HG03064 (cell line): ENCODE data around the gene RAB31.

Experiments used
- ATAC-seq: cut with Tn5 transposase; IDR thresholded peaks from one replicate; pipeline ENCODE4 v1.9.1; 2021; ENCODE audit warnings: low read depth; ENCODE audit not compliant: unreplicated experiment

The RAB31 gene

DNA sequence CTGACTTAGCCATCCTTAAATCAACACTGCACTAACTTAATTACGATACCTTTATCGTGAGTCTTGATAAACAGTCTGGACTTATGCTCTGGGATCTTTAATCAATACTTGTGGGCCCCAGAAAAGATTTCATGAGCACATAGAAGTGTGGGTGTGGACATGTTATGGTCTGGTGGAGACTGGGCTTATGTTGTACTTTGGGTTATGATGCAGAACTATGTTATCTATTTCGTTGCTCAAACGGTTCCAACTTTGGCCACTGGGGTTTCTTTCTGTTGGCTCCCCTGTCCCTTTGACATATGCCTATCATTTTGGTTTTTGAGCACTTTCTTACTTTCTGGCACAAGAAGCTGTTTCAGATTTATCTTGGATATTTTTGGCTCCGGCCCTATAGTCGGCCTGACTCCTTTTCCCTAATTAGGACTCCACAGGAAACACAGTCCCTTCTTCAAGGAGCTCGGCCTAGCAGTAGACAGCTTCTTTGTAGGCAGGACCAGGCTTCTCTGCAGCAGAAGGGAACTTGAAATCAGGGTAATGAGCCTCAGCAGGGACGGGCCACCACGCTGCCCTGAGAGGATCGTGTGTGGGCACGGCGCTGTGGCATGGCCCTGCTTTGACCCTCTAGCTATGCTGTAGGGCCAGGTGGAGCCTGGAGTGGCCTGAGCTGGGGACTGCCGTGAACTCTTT, 123.1 kb downstream of the RAB31 start:
- ATAC-seq, result no peak

GRCh38 chr18:9831723-9832199, 123.7 kb downstream of the RAB31 start:
- ATAC-seq, result no peak

DNA sequence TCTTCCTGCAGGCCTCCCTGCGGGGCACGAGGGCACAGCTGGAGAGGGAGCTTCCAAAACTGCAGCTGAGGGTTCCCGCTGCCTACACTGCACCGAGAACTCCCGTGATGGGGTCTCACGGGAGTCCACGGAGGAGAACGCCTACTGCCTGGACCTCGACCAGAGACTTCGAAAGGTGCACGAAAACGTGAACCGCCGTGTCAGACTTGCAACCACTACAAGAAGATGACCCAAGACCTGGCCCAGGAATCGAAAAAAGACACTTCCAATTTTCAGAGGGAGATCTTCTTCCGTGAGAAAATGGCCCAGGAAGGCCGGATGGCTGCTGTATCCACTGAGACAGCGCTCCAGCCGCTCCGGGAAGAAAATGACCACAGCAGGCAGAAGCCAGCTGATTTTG, 124.8 kb downstream of the RAB31 start:
- no peak for ATAC-seq

DNA sequence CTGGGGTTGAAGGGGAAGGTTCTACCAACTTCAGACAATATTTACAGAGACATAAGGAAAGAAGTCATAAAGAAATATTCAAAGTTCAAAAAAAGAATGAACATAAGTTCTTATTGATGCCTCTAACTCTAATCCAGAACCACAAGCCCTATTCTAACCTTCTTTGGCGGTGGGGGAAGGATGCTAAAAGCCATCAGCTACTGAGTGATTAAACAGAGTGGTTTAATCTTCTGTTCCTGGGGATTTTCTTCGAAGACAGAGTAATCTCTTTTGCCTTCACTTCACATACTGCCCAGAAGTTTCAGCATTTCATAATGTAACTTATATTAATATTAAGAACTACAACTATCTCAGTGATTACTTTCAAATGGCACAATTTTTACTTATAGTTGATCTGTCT, 126.5 kb downstream of the RAB31 start:
- no peak for ATAC-seq

- ATAC-seq, result no peak
Observed at GRCh38 chr18:9835113-9835755, 127.1 kb downstream of the RAB31 start.

GRCh38 chr18:9835825-9836224, 127.7 kb downstream of the RAB31 start:
- no peak for ATAC-seq

GRCh38 chr18:9838144-9838877, 130.2 kb downstream of the RAB31 start:
- ATAC-seq, result no peak

- no peak for ATAC-seq
Observed at GRCh38 chr18:9839211-9839610, 131.1 kb downstream of the RAB31 start.

DNA sequence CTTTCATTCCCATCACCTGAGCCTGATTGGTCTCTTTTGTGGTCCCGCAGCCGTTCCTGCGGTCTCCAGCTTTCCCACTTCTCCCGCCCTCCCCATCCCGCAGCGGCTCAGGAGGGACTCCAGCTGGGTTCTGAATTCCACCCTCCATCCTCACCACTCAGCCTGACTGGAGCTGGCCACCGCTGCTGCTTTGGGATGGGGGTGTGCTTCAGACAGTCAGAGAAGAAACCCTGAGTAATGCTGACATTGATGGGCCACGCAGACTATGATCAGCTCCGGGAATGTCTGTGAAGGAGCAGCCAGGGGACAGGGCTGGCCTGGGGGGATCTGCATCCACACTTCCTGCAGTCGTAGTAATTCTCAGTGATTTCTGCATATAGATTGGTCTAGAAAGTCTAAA, 131.8 kb downstream of the RAB31 start:
- ATAC-seq, result no peak

DNA sequence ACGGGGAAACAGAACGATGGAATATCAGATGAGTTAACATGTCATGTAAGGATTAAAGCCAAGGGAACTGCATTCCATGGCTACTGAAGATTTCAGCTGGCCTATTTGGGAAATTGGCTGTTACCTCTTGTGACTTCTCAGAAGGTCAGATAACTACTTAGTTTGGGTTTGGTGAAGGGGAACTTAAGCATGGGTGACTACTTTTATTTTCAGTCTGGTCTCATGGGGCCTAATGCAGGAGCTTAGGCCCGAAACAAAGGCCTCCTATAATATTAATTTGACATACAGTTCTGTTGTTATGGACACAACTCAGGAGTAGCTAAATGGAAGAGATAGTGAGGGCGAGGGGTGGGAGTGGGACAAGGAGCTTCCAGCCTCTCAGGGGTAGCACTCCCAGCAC, 133.7 kb downstream of the RAB31 start:
- ATAC-seq, result no peak

DNA sequence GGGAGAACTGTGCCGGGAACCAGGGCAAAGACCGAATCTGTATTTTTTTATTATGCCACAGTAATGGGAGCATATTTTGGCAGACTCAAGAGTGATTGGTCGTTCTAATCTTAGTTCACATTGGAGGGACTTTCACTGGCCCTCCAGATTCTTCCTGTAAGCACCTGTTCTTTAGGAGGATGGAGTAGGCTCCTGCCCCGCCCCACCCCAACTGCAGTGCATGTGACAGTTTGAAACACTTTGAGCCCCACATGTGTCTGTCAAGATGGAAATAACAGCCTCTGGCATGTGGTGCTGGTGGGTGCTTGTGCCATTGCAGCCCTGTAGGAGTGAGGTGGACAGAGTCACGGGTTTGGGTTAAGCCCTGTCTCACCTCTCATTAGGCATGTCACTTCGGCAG, 134.3 kb downstream of the RAB31 start:
- ATAC-seq, result no peak

DNA sequence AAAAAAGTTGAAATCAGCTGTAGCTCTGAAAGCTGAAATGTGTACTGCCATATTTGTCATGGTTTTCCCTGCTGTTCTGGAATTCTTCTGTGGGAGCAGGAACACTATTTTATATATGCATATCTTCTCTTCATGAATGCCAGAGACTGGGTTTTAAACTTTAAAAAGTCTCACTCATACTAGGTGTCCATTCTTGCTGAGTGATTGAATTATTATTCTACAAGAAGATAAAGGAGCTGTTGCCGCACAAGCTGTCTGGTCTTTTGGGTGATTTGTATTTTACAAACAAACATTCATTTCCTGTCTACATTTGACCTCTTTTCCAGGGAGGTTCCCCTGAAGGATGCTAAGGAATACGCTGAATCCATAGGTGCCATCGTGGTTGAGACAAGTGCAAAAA, 137.2 kb downstream of the RAB31 start:
- no peak for ATAC-seq

DNA sequence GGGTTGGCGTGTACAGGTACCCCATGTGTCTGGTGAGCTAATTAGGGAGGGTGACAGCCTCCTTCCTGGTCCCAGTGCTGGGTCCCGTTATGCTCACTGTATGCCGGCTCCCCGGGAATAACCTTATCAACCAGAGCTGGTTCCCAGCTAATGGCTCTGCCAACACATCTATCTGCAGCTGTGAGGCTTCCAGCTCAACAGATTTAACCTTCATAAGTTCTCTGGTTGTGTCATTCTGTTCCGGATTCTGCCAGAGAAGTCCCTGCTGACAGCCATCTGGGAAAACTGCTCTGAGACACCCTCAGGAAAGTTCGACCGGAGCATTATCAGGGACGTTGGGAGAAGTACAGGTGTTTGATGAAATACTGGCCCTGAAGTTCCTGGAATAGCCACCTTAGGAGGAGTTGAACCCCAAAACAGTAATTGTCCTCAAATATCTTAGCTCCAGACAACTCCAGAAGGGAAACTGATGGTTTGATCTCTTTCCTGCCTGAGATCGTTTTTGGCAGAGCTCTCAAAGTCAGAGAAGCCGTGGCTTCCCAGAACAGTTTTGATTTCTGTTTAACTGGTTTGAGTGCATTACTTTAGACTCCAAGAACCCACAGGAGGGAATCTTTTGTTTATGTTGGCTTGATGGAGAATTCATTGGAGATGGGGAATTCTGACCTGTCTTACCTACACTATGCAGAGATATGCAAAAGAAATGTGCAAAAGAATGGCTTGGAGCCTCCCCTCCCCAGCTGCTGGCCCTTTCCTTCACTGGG, 138.2 kb downstream of the RAB31 start:
- no peak for ATAC-seq

- no peak for ATAC-seq
Observed at GRCh38 chr18:9848170-9848879, 140.2 kb downstream of the RAB31 start.

DNA sequence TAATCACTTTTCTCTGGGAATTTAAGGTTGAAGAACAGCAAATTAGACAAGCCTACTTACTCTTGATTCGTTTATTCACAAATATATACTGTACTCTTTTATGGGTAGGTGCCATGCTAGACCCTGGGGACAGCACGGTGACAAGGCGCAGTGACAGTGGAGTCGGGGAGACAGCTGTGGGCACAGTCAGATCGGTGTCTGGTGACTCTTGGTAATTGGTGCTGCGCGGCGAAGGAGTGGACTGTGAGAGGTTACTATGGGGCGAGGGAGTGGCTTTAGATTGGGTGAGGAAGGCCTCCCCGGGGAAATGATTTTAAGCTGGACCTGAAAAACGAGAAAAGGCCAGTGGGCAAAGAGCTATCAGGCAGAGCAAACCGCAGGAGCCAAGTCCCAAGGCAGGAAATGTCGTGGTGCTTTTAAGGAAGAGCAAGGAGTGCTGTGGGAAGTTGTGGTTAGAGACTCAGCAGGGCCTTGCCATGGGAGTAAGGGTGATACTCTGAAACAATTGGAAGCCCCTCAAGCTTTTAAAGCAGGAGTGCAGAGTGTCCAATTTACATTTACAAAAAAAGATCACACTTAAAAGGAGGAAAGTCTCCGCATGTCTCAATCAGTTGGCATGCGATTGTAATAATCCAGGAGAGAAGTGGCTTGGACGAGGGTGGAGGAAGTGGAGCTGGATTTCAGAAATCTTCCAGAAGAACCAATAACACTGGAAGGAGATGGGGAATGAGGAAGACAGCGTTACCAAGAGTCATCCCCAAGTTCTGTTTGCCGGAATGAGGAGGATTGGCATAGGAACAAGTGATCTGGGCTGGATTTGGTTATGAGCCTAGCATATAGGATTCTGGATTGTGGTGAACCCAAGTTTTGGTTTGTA, 141.5 kb downstream of the RAB31 start:
- ATAC-seq, result no peak

DNA sequence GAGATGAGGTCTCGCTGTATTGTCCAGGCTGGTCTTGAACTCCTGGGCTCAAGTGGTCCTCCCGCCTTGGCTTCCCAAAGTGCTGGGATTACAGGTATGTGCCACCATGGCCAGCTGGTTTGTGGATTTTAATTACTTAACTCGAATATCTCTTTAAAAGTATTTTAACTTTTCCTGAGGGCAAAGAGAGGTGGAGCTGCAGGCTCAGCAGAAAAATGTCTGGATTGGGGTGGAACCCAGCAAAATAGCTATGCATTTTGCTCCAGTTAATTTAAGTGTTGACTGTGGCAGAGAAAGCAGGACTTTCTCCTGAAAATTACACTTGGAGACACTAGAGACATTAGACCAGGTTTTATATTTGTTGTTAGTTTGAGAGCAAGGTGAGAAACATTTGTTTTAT, 142.2 kb downstream of the RAB31 start:
- ATAC-seq, result no peak

DNA sequence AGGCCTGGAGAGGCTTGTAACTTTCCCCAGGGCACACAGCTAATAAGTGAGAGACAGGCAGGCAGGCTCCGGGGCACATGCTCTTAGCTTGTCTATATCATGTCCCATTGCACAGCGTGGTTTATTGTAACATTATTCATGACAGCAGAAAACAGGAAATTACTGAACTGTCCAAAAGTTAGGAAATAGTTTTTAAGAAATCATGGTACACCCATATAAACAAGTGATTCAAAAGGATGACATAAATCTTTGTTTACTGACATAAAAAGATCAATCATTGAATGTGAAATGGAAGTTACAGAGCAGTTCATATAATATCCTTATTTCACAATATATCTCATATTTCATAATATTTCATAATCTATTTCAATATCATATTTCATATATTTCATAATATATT, 143.4 kb downstream of the RAB31 start:
- no peak for ATAC-seq

DNA sequence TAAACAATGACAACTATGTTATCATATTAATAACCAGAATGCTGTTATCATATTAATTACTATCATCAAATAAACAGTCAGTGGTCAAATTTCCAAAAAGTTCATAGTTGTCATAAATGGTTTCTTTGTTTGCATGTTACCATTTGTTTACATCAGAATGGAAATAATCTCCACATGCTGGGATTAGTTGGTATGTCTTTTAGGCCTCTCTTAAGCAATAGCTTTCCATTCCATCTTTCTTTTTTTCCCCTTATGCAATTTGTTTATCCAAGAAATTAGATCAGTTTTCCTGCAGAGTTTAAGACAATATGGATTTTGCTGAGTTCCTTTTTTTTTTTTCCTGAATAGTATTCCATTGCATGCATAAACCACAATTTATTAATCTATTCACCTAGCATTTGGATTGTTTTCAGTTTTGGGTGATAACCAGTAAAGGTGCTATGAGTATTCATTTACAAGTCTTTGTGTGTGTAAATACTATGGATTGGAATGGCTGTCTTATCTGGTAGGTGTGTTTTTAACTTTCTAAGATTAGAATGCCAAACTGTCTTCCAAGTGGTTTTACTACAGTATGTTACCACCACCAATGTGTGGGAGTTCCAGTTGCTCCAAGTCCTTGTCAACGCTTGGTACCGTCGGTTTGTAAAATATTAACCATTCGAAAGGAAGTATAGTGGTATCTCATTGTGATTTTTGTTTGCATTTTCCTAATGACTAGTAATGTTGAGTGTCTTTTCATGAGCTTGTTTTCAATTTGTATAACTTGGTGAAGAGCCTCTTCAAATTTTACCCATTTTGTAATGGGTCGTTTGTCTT, 144.4 kb downstream of the RAB31 start:
- ATAC-seq, result no peak
